Smooth muscle cell of the brain vasculature (primary cell): ENCODE results near the gene FAM120AOS.
"Not testable (repeated sequence)": the region's sequence is repeated elsewhere in the genome, so short reads cannot be mapped to it uniquely, and the experiment has no call there.

Experiments used
- DNase-seq: peaks from one replicate; pipeline ENCODE4 v3.0.0-alpha.2; 2012; ENCODE audit warnings: low read depth, low spot score

FAM120AOS gene

DNA sequence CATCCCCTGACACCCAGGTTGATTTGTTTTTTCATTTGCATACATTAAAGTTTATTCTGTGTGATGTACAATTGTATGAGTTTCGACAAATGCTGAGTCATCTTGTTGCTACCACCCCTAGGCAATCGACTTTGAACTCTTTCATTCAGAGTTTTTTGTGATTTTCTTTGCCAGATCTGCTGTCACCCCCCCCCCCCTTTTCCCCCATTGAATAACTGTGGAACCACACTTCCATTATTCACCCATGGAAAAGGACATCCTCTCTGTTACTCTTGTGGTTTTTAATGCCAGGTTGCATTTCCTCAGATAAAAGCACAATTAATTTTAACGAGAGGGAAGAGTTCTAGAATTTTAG lies 13.7 kb upstream of the FAM120AOS start:
- DNase-seq: no peak

DNA sequence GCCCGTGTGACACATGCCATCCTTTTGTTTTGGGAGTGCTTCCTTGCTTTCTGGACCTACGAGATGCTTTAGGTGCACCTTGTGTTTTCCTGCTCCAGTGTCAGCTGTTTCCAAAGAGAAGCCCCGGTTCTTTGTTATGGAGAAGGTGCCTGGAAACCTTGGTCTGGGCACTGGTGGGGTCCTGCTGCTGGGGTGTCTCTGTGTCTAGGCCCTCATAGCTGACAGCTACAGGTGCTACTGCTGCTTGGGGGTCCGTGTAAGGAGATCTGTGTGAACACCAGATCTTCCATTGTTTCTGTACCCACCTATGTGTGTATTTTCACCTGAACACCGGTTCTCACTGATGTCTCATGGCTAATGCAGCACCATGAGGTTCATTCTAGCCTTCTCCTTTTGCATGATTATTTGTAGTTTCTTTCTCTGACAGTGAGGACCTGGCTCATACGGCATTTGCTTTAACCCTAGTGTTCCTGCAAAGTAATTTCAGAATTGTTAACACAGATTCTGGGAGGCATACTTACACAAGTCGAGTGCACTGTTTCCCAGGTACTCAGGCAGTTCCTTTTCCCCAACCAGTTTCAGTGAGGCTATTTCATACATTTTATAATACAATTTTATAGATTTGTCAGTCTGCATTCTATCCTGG lies 13.2 kb upstream of the FAM120AOS start:
- no peak for DNase-seq

DNA sequence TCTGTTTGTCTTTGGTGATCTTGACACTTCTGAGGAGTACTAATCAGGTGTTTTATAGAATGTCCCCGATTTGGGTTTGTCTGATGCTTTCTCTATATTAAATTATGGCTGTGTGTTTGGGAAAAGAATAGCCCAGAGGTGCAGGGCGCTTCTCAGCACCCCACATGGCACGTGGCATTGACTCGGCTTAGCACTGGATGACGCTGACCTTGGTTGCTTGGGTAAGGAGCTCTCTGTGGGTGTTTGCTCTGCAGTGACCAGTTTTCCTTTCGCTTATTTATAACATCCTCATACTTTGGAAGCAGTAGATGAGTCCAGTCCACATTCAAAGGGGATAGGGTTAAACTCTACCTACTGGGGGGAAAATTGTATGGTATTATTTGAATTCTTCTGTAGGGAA lies 12.5 kb upstream of the FAM120AOS start:
- DNase-seq: no peak

DNA sequence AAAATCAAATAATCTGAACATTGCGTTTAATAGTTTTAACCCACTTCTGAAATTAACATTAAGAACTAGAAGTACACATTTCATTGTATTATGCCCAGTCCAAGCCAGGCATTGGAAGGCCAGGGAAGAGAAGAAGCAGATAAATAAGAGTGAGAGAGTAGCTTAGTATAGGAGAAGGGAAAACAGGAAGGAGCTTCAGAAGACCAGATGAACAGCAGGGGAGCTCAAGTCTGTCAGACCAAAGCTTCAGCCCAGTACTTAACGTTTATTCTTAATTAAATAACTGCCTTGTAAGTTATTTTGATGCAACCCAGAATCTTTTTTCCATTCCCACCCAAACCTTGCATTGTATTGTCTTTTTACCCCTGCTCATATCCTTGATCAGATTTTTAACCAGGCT lies 11.5 kb upstream of the FAM120AOS start:
- no peak for DNase-seq

DNA sequence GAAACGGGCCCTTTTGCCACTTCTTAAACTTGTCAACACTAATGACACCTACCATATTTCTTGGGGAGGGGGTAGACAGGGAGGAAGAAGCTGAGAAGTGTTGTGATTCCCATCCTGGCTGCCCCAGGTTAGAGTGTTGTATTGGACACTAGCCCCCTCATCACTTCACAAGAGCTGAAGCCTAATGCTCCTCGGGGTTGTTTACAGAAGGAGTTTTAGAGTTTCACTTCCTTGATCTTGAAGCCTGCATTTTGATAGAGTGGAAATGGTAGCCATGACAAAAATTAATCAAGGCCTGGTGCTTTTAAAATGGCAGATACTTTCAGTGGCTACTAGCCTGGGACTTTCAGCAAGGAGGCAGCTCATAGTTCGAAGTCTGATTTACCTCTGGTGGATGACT lies 11.0 kb upstream of the FAM120AOS start:
- no peak for DNase-seq

DNA sequence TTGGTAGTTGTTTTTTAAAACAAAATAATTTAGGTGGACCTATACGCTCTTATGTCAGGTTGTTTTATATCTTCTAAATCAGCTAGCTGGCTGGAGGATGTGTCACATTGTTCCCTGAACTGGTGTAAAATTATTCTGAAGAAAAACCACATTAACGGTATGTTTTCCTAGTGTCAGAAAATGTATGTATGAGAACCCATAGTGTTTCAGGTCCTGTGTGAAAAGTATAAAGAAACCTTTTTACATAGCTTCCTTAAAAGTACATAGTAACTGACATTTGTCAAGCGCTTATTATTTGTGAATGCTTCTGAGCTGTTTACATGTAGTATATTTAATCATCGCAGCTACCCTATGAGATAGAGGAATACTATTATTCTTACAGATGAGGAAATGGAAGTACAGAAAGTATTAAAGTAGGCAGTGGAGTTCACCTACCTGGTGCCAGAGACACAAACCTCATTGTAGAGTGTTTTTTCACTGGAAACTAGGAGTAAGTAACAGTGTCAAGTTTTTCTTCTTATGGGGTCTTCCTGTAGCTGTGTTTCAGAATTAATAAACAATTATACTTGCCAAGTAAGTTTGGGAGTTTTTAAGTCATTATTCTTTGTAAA lies 10.4 kb upstream of the FAM120AOS start:
- no peak for DNase-seq

DNA sequence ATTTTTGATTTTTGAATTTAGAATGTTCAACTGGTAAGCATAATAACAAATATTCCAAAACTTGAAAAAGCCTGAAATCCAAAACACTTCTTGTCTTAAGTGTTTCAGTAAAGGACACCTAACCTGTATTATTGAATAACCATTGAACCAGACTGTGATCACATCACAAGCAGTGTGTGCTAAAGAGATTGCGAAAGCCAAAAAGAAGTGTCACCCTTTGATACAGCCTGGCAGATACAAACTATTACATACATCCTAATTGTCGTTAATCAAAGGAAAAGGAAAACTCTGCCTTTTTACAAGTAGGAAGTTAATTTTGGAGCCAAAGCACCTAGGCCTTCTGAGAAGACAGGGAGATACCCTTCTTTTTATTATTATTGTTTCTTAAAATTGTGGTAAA lies 8.4 kb upstream of the FAM120AOS start:
- DNase-seq: no peak

DNA sequence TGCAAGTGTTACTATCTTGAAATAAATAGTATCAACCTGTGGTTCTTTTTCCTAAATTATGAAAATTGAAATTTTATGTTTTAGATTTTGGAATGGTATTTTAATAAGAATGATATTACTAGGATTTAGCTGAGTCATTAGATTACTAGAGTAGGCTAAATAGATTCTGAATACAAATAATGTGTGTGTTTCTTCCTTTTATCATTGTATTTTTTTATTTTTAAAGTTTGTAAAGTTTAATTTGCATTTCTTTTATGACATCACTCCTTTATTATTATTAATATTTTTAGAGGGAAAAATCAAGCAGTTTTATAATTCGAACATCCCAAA lies 8.0 kb upstream of the FAM120AOS start:
- no peak for DNase-seq

DNA sequence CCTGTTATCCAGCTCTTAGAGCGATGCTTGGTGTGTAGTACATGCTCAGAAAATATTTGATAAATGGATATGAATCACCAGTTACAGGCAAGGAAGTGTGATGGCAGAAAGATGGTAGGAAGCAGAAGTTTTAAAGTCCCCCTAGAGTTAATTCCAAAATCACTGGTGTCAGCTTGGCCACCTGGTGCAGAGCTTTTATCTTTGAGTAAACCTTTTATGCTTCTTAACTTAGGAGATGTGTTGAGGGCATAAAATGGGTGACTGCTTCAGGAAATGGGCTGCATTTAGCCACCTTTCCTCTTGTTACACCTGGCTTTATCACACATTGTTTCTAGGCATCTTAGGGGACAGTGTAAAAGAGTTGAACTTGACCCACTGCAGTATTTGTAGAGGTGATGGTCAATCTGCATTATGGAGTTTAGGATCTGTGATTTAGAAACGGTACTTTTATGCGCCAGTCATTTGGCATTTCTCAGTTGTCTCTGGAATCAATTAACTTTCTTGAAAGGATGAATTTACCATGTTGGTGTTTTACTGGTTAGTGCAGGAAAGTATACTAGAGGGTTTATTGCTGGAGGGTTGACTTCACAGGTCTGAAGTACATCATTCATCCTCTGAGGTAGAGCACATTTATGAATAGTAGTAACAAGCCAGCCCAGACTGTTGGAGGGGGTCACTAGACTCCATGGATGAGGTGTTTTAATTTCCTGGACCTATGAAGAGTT lies 7.5 kb upstream of the FAM120AOS start:
- DNase-seq: no peak

DNA sequence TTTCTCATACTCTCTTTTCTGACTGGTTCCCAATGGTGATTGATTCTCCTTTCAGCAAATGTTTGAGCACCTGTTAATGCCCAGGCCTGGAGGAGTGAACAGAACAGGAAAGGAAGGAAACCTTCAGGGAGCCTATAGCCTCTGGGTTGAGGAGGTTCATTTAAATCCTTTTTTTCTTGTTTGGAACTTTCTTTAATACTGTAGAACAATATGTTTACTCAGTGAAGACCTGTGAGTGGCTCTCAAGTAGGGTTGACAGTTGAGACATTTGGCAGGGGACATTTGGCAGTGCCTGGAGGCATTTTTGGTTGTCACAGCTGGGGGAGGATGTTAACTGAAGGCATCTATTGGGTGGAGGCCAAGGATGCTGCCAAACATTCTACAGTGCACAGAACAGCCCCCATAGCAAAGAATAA lies 6.1 kb upstream of the FAM120AOS start:
- no peak for DNase-seq

DNA sequence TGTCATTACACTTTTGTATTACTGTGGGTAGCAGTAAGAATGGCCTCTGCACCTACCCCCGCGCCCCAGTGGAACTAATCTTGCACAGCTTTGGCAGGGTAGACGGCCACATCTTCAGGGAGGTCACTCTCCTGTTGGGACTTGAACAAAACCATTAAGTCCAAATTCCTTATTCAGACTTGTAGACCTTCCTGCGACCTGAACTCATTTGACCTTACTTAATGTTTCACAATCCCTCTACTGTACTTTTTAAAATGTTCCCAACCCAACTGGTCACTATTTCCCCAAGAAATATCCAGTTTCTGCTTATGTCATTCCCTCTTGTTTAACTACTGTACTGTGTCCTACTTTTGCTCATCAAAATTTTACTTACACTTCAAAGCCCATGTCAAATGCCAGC lies 5.3 kb upstream of the FAM120AOS start:
- no peak for DNase-seq

DNA sequence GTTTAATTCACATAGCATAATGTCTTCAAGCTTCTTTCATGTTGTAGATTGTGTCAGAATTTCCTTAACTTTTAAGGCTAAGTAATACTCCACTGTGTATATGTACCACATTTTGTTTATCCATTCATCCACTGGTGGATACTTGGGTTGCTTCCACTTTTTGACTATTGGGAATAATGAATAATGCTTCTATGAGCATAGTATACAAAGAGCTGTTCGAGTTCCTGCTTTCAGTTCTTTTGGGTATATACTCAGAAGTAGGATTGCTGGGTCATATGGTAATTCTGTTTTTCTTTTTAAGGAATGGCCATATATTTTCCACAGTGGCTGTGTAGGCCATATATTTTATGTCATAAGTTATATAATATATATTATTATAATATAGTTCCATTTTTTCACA lies 3.6 kb upstream of the FAM120AOS start:
- no peak for DNase-seq

DNA sequence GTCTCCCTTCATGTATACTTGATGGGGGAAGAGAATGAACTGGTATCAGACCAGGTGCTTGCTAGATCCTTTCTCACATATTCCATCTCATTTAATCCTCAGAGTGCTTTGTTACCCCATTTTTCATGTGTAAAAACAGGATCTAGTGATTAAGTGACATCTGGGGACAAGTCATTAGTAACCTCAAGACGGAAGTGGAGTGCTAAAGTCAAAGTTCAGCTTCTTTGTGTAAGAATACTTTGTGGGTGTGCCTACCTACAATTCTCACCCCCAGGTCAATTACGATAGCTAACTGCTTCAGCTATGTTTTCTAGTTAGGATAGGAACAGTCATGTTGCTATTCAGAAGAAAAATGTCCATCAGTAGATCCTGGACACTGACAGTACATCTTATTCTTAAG lies 3.1 kb upstream of the FAM120AOS start:
- DNase-seq: no peak

DNA sequence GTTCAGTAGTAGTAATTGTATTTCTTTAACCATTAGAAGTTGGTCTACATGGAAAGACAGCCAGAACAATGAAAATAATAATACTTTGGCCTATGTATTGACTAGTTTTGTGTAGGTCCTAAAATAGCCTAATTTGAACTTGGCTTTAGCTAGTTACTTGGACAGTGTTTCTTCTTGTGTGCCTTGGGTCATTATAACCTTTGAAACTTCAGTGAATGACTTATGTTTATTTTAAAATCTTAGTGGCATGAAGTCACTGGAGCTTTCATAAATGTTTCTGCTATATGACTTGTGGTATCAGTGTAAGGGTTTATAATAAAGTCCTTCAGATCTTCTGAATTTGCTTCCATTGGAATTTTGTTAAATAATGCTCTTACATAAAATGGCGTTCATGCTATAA lies 2.6 kb upstream of the FAM120AOS start:
- no peak for DNase-seq

DNA sequence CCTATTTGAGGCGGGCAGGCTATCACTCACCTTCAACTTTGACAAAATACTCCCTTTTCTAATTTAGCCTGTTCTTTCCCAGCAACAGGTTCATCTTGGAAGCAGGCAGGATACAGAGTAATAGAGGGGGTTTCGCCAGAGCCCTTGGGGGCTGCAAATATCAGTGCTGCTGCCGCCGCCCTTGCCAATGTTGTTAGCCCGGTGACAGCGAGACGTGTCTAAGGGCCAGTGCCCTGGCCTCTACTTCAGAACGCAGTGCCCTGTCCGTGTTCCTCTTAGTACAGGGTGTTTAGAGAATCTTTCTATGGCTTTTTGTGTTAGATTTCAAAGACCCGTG lies 703 bp downstream of the FAM120AOS start:
- no peak for DNase-seq

DNA sequence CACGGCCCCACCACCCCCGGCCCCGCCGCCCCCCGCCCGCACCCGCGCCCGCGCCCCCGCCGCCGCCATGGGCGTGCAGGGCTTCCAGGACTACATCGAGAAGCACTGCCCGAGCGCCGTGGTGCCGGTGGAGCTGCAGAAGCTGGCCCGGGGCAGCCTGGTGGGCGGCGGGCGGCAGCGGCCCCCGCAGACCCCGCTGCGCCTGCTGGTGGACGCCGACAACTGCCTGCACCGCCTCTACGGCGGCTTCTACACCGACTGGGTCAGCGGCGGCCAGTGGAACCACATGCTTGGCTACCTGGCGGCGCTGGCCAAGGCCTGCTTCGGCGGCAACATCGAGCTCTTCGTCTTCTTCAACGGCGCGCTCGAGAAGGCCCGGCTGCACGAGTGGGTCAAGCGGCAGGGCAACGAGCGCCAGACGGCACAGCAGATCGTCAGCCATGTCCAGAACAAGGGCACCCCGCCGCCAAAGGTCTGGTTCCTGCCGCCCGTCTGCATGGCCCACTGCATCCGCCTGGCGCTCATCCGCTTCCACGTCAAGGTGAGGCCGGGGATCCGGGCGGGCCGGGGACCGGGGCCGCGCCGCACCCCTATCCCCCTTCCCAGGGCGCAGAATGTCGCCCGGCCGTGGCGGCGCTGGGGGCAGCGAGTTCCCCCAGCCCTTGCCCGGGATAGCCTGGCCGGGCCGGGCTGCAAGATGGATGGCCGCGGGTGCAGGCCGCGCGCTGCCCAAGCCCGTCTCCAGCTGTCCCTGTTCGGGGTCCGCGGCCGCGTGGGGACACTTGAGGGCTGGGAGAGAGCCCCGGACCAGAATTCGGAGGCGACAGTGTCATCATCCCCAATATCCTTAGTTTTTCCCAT lies 1.3 kb downstream of the FAM120AOS start:
- no peak for DNase-seq

DNA sequence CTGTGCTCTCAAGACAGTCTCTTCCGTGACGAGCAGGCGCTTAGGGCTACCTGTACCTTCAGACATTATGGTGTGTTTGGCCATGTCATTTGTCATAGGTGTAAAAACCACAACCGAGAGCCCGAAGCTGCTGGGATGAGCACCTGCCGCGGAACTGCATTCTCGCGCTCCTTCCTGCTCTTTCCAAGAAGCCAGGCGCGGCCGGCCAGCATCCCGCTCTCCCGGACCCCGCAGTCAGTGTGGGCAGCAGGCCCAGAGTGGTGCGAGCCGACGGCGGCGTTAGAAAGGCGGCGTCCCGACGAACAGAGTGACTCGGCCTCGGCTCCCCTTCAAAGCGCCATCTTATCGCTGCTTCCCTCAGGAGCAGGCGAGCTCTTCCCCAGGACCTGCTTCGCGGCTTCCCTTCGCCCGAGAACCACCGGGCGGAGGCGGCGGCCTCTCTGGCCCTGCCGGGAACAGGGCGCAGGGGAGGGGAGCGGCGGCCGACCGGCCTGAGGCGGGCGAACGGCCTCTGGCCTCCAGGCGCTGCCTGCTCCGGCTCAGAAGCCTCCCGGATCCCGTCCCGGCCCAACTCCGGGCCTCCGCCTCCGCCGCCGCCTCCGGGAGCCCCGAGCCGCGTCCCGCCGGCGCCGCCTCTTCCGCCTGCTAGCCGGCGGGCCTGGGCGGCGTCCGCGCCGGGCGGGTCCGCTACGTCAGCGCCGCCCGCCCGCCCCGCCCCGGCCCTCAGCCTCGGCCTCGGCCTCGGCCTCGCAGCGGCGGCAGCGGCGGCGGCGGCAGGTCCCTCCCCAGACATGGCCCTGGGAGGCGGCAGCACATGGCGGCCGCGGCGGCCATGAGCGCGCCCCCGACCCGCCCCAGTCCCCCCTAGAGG lies 2.2 kb downstream of the FAM120AOS start, which contains the start of gene FAM120A:
FAM120A (plus strand) TSS at position 741 of the 871 bp plus-strand sequence. CDS start 231 bp downstream, outside the sequence.
- no peak for DNase-seq

DNA sequence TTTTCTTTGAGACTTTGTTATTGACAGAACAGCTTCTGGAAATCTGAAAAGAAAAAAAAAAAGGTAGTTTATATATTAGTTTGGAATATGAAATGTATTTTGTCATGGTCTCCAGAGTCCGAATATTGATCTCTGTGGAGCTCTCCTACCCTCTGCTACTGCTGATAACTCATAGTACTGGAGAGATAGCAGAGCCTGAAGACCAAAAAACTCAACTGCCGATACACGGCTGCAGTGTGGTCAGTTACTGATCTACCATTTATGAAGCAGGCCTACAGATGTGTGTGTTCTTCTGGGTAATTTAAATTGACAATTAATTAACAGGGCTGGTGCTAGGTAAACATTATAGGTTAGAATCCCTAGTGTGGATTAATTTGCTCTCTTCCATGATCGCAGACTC lies 5.7 kb downstream of the FAM120AOS start:
- DNase-seq: no peak

DNA sequence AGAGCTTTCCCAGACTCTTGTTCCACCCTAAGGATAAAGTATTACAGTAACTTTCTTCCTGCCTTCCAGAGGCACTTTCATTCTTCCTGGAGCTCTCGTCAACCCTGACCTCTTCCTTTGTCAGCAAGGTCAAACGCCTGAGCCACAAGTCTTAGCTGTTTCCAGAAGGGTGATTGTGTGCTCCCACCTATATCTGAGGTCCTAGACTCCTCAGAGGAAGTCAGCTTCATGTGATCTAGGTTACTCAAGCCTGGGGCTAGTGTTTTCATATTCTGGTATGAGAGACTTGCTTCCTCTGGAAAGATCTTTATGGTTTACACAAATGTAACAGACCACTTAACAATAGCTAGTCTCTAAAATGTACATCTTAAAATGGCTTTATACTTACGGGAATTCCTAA lies 7.3 kb downstream of the FAM120AOS start:
- DNase-seq: no peak

DNA sequence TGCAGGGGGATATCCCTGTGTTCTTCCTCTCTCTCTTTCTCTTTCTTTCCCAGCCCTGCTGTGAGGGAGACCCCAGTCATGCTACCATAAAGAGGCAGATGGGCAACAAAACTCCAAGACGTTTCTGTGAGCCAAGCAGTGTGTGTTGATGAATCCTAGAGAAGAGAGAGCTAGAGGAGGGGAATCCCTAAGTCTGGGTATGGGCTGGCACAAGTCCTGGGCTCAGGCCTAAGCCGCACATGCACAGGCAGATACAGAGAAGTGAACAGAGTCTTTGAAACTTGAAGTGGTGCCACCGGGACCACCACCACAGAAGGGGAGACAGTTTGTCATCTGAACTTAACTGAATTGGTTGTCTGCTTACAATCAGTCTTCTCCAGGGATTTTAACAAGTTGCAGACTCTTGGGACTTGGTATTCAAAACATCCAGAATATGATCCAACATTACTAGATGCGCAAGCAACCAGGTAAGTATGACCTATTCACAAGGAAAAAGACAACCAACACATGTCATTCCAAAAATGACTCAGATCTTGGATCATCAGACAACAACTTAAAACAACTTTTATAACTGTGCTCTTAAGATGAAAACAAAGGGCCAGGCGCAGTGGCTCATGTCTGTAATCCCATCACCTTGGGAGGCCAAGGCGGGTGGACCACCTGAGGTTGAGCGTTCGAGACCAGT lies 12.3 kb downstream of the FAM120AOS start:
- no peak for DNase-seq

DNA sequence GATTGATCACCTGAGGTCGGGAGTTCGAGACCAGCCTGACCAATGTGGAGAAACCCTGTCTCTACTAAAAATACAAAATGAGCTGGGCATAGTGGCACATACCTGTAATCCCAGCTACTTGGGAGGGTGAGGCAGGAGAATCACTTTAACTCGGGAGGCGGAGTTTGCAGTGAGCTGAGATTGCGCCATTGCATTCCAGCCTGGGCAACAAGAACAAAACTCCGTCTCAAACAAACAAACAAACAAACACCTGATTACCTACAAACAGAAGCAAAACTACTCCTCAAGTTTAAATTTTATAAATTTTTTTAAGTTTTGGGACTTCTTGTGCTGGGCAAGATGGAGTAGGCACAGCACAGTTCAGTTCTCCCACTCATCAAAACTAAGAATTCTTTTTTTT lies 14.1 kb downstream of the FAM120AOS start:
- not testable (repeated sequence) for DNase-seq
